ENCODE data around the gene MACROD2. TPM values are rescaled to one million over a fixed set of nuclear protein-coding genes. Genes with fewer than 3 reads are reported as not detected.

The MACROD2 gene
- total RNA-seq, 1 donor from 2014 or later, result 6.4 TPM

- H3K36me3 Mint-ChIP-seq (ENCODE audit: low read depth), result no peaks in the 10 kb centered on the region
- no peaks in the 10 kb centered on the region for H3K27me3 Mint-ChIP-seq (ENCODE audit: low read depth)
- no peak overlapping the region for H3K4me3 Mint-ChIP-seq
- no peak overlapping the region for H3K27ac Mint-ChIP-seq (ENCODE audit: unreplicated experiment)
- H3K4me1 Mint-ChIP-seq, result peaks cover 10% of the 10 kb centered on the region
- DNase-seq (ENCODE audit: low read depth, low spot score), result no peak
- TF ChIP-seq, protein P1, sequence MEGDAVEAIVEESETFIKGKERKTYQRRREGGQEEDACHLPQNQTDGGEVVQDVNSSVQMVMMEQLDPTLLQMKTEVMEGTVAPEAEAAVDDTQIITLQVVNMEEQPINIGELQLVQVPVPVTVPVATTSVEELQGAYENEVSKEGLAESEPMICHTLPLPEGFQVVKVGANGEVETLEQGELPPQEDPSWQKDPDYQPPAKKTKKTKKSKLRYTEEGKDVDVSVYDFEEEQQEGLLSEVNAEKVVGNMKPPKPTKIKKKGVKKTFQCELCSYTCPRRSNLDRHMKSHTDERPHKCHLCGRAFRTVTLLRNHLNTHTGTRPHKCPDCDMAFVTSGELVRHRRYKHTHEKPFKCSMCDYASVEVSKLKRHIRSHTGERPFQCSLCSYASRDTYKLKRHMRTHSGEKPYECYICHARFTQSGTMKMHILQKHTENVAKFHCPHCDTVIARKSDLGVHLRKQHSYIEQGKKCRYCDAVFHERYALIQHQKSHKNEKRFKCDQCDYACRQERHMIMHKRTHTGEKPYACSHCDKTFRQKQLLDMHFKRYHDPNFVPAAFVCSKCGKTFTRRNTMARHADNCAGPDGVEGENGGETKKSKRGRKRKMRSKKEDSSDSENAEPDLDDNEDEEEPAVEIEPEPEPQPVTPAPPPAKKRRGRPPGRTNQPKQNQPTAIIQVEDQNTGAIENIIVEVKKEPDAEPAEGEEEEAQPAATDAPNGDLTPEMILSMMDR (conservative IDR thresholded peaks at IDR 0.05), result no peak
- H3K9me3 Mint-ChIP-seq, result no peaks in the 10 kb centered on the region
Observed at GRCh38 chr20:14914633-14915032, 919.3 kb downstream of the MACROD2 start.

DNA sequence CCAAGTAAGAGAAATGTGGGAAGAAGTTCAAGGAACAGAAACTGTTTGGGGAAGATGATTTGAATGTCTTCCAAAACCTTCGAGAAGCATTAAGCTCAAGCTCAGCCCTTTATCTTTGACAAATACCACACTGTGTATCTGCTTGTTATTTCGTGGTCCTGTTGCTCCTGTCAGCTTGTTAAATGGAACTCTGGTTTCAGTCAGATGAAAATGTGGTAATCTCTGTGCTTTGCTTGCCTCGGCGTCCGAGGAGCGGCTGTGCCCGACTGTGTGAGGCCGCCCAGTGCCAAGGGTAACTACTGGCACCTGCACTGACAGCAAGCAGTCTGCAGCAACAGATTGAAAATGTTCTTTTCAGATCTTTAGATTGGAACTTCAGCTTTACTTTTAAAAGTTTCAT lies 920.0 kb downstream of the MACROD2 start:
- Mint-ChIP-seq H3K27me3 (ENCODE audit: low read depth) (no peaks in the 10 kb centered on the region), H3K4me3 (no peak overlapping the region), H3K9me3 (no peaks in the 10 kb centered on the region), H3K27ac (ENCODE audit: unreplicated experiment) (no peak overlapping the region), H3K36me3 (ENCODE audit: low read depth) (no peaks in the 10 kb centered on the region), H3K4me1 (peaks cover 15% of the 10 kb centered on the region)
- TF ChIP-seq, protein P1 (conservative IDR thresholded peaks at IDR 0.05), result no peak
- no peak for DNase-seq (ENCODE audit: low read depth, low spot score)

DNA sequence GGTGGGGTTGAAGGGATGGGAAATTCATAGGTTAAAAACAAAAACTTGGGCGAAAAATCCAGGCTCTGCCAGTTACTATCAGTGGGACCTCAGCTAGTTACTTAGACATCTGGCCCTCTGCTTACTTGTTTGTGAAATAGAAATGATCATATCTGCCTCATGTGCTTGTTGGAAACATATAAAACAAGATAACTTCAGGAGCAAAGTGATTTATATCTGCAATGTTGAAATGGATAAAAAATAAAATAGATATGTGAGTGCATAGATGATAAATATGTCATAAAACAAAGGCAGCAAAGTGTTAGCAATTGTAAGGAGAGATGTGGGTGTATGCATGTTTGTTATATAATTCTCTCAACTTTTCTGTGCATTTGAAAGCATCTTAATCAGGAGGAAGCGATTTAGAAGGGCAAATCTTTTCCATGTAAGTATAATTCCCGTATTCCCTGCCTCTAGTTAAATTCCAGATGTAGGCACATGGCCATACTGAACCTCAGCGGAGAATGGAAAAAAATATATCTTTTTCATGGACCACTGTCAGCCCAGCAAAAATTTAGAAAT lies 921.1 kb downstream of the MACROD2 start:
- Mint-ChIP-seq H3K27me3 (ENCODE audit: low read depth) (no peaks in the 10 kb centered on the region), H3K4me3 (no peak overlapping the region), H3K4me1 (peaks cover 15% of the 10 kb centered on the region), H3K9me3 (no peaks in the 10 kb centered on the region), H3K36me3 (ENCODE audit: low read depth) (no peaks in the 10 kb centered on the region), H3K27ac (ENCODE audit: unreplicated experiment) (no peak overlapping the region)
- DNase-seq (ENCODE audit: low read depth, low spot score), result no peak
- TF ChIP-seq, protein P1 (conservative IDR thresholded peaks at IDR 0.05), result no peak

DNA sequence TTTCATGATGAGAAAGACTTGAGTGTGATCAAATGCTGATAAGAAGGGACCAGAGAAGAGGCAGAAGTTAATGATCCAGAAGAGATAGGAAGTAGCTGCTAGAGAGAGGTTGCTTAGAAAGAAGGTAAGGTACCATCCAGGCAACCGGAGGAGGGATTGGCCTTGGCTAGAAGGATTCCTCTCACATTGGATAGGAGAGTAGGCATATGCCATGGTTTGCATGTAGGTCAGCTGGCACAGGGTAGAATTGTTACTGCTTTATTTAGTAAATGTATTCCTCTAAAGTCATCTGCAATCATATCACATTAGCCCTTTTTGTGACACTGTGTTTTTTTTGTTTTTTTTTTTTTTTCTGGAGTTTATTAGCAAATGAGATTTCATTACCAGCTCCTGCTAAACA lies 923.0 kb downstream of the MACROD2 start:
- DNase-seq (ENCODE audit: low read depth, low spot score), result no peak
- Mint-ChIP-seq H3K27me3 (ENCODE audit: low read depth) (no peaks in the 10 kb centered on the region), H3K27ac (ENCODE audit: unreplicated experiment) (no peak overlapping the region), H3K4me1 (peaks cover 23% of the 10 kb centered on the region), H3K4me3 (no peak overlapping the region), H3K36me3 (ENCODE audit: low read depth) (no peaks in the 10 kb centered on the region), H3K9me3 (no peaks in the 10 kb centered on the region)
- TF ChIP-seq, protein P1 (conservative IDR thresholded peaks at IDR 0.05), result no peak

DNA sequence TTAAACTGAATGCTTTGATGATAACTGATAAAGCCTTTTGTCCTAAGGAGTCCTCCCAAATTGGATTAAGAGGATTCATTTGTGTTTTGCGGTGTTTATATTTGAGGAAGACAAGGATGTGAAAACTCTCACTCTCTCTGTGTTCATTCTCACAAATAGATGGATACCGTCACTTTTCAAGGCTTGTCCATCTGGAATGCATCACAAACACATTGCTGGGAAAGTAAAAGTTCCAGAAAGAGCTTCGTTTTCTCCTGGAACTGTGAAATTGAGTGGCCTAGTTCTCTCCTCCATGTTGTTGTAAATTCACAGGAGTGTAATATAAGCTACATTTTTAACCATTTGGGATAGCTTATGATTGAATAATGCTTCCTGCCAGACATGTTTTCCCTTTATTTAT lies 923.7 kb downstream of the MACROD2 start:
- Mint-ChIP-seq H3K4me1 (peaks cover 25% of the 10 kb centered on the region), H3K36me3 (ENCODE audit: low read depth) (no peaks in the 10 kb centered on the region), H3K9me3 (no peaks in the 10 kb centered on the region), H3K4me3 (no peak overlapping the region), H3K27ac (ENCODE audit: unreplicated experiment) (peak overlapping the region; percentile 30), H3K27me3 (ENCODE audit: low read depth) (no peaks in the 10 kb centered on the region)
- no peak for DNase-seq (ENCODE audit: low read depth, low spot score)
- TF ChIP-seq, protein P1 (conservative IDR thresholded peaks at IDR 0.05), result no peak

Measured in neural crest cell (in vitro differentiated cells).